ENCODE results near the gene CST9L.

CST9L gene

GRCh38 chr20:23562721-23563342, 5.5 kb downstream of the CST9L start:
- Histone ChIP-seq H3K4me3 (IDR thresholded peaks at IDR 0.05; ENCODE audit: insufficient read depth, low read depth, low read length) (no peak overlapping the region), H3K9ac (no peak overlapping the region), H3K36me3 (ENCODE audit: insufficient read depth) (no peaks in the 10 kb centered on the region), H2AFZ (ENCODE audit: low read depth) (no peak overlapping the region), H3K27me3 (ENCODE audit: insufficient read depth, low read depth) (no peaks in the 10 kb centered on the region), H4K20me1 (ENCODE audit: insufficient read depth) (no peaks in the 10 kb centered on the region), H3K27ac (no peak overlapping the region), H3K4me1 (ENCODE audit: low read depth, poor library complexity, severe bottlenecking) (no peaks in the 10 kb centered on the region), H3K79me2 (ENCODE audit: insufficient read depth, low read depth) (no peaks in the 10 kb centered on the region), H3K4me2 (no peak overlapping the region)
- no peak for TF ChIP-seq CTCF (conservative IDR thresholded peaks at IDR 0.05; ENCODE audit: low read depth, low read length)

- Histone ChIP-seq H3K9ac (no peak overlapping the region), H3K4me1 (ENCODE audit: low read depth, poor library complexity, severe bottlenecking) (no peaks in the 10 kb centered on the region), H2AFZ (ENCODE audit: low read depth) (no peak overlapping the region), H3K4me2 (no peak overlapping the region), H3K27ac (no peak overlapping the region), H3K27me3 (ENCODE audit: insufficient read depth, low read depth) (no peaks in the 10 kb centered on the region), H4K20me1 (ENCODE audit: insufficient read depth) (no peaks in the 10 kb centered on the region), H3K79me2 (ENCODE audit: insufficient read depth, low read depth) (no peaks in the 10 kb centered on the region), H3K36me3 (ENCODE audit: insufficient read depth) (no peaks in the 10 kb centered on the region), H3K4me3 (IDR thresholded peaks at IDR 0.05; ENCODE audit: insufficient read depth, low read depth, low read length) (no peak overlapping the region)
- TF ChIP-seq CTCF (conservative IDR thresholded peaks at IDR 0.05; ENCODE audit: low read depth, low read length): no peak
Measured at GRCh38 chr20:23554401-23554800, 13.9 kb downstream of the CST9L start.

- Histone ChIP-seq H3K4me3 (IDR thresholded peaks at IDR 0.05; ENCODE audit: insufficient read depth, low read depth, low read length) (no peak overlapping the region), H2AFZ (ENCODE audit: low read depth) (no peak overlapping the region), H3K4me2 (no peak overlapping the region), H3K27me3 (ENCODE audit: insufficient read depth, low read depth) (no peaks in the 10 kb centered on the region), H3K36me3 (ENCODE audit: insufficient read depth) (no peaks in the 10 kb centered on the region), H3K27ac (no peak overlapping the region), H3K79me2 (ENCODE audit: insufficient read depth, low read depth) (no peaks in the 10 kb centered on the region), H3K9ac (no peak overlapping the region), H4K20me1 (ENCODE audit: insufficient read depth) (no peaks in the 10 kb centered on the region), H3K4me1 (ENCODE audit: low read depth, poor library complexity, severe bottlenecking) (no peaks in the 10 kb centered on the region)
- no peak for TF ChIP-seq CTCF (conservative IDR thresholded peaks at IDR 0.05; ENCODE audit: low read depth, low read length)
Measured at GRCh38 chr20:23551786-23552185, 16.5 kb downstream of the CST9L start.

- Histone ChIP-seq H3K4me3 (IDR thresholded peaks at IDR 0.05; ENCODE audit: insufficient read depth, low read depth, low read length) (no peak overlapping the region), H2AFZ (ENCODE audit: low read depth) (no peak overlapping the region), H4K20me1 (ENCODE audit: insufficient read depth) (no peaks in the 10 kb centered on the region), H3K4me1 (ENCODE audit: low read depth, poor library complexity, severe bottlenecking) (no peaks in the 10 kb centered on the region), H3K79me2 (ENCODE audit: insufficient read depth, low read depth) (no peaks in the 10 kb centered on the region), H3K36me3 (ENCODE audit: insufficient read depth) (no peaks in the 10 kb centered on the region), H3K27ac (no peak overlapping the region), H3K27me3 (ENCODE audit: insufficient read depth, low read depth) (no peaks in the 10 kb centered on the region), H3K4me2 (no peak overlapping the region), H3K9ac (no peak overlapping the region)
- TF ChIP-seq CTCF (conservative IDR thresholded peaks at IDR 0.05; ENCODE audit: low read depth, low read length): no peak
Measured at GRCh38 chr20:23551383-23551782, 16.9 kb downstream of the CST9L start.

Data from KMS-11 (cell line).